Neural crest cell (in vitro differentiated cells): ENCODE results near the gene PTGR2. TPM values are rescaled to one million over a fixed set of nuclear protein-coding genes. Genes with fewer than 3 reads are reported as not detected.
"Not testable (repeated sequence)": the region's sequence is repeated elsewhere in the genome, so short reads cannot be mapped to it uniquely, and the experiment has no call there.

Source experiments
- DNase-seq: peaks from one replicate; pipeline ENCODE4 v3.0.0; 2021; ENCODE audit warnings: low read depth, mixed read lengths, low spot score
- H3K27ac Mint-ChIP-seq: one replicate; pipeline ENCODE4 v1.8.0; 2021; ENCODE audit warnings: mild to moderate bottlenecking, mixed read lengths; ENCODE audit not compliant: unreplicated experiment
- H3K27me3 Mint-ChIP-seq: 2 replicates; pipeline ENCODE4 v1.8.0; 2021; ENCODE audit warnings: low read depth, mild to moderate bottlenecking, mixed read lengths
- H3K36me3 Mint-ChIP-seq: 2 replicates; pipeline ENCODE4 v1.8.0; 2021; ENCODE audit warnings: low read depth, mild to moderate bottlenecking, mixed read lengths
- H3K4me1 Mint-ChIP-seq: 2 replicates; pipeline ENCODE4 v1.8.0; 2021; ENCODE audit warnings: mixed read lengths
- H3K4me3 Mint-ChIP-seq: one replicate; pipeline ENCODE4 v1.8.0; 2021; ENCODE audit warnings: mild to moderate bottlenecking, mixed read lengths
- H3K9me3 Mint-ChIP-seq: 2 replicates; pipeline ENCODE4 v1.8.0; 2021; ENCODE audit warnings: mixed read lengths
- total RNA-seq: library from RNA; stranded (reverse); gene quantifications from 2 replicates; pipeline ENCODE4 v1.2.1, GENCODE V29; 2021
- TF ChIP-seq, protein P1 (sequence below): fragments of 200-600 bp; sonication (generic); conservative IDR thresholded peaks from 2 replicates; pipeline ENCODE4 v1.5.0; 2021; ENCODE audit warnings: antibody characterized with exemption, mild to moderate bottlenecking

Gene PTGR2
- total RNA-seq, 1 donor from 2014 or later: 6.0 TPM

DNA sequence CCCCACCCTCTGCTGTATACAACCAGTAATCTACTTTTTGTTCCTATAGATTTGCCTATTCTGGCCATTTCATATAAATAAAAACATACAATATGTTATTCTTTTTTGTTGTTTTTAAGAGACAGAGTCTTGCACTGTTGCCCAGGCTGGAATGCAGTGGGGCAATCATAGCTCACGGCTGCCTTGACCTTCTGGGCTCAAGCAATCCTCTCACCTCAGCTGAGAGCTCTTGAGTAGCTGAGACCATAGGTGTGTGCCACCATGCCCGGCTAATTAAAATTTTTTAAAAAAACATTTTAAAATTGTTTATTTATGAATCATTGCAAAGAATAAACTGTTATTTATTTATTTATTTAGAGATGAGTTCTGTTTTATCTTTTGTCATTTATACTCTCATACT is 11.6 kb downstream of the PTGR2 start:
- Mint-ChIP-seq H3K4me3 (no peak overlapping the region), H3K4me1 (no peaks in the 10 kb centered on the region), H3K27me3 (no peaks in the 10 kb centered on the region), H3K27ac (no peak overlapping the region), H3K36me3 (no peaks in the 10 kb centered on the region), H3K9me3 (no peaks in the 10 kb centered on the region)
- TF ChIP-seq, protein P1, sequence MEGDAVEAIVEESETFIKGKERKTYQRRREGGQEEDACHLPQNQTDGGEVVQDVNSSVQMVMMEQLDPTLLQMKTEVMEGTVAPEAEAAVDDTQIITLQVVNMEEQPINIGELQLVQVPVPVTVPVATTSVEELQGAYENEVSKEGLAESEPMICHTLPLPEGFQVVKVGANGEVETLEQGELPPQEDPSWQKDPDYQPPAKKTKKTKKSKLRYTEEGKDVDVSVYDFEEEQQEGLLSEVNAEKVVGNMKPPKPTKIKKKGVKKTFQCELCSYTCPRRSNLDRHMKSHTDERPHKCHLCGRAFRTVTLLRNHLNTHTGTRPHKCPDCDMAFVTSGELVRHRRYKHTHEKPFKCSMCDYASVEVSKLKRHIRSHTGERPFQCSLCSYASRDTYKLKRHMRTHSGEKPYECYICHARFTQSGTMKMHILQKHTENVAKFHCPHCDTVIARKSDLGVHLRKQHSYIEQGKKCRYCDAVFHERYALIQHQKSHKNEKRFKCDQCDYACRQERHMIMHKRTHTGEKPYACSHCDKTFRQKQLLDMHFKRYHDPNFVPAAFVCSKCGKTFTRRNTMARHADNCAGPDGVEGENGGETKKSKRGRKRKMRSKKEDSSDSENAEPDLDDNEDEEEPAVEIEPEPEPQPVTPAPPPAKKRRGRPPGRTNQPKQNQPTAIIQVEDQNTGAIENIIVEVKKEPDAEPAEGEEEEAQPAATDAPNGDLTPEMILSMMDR: no peak
- DNase-seq: no peak

DNA sequence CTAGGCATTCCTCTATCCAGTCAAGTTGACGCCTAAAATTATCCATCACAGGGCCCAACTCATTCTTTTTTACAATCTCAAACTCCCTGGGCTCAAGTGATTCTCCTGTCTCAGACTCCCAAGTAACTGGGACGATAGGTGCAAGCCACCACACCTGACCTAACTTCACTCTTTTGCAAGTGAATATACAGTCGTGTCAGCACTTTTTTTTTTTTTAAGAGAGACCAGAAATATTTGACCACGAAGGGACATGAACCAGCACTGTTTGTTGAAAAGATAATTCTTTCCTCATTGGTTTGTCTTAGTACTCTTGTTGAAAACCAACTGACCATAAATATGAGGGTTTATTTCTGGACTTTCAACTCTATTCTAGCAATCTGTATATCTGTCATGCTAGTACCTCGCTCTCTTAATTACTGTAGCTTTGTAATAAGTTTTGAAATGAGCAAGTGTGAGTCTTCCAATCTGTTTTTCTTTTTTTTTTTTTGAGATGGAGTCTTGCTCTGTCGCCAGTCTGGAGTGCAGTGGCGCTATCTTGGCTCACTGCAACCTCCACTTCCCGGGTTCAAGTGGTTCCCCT is 14.0 kb downstream of the PTGR2 start:
- Mint-ChIP-seq H3K27me3 (no peaks in the 10 kb centered on the region), H3K9me3 (no peaks in the 10 kb centered on the region), H3K36me3 (no peaks in the 10 kb centered on the region), H3K4me3 (no peak overlapping the region), H3K27ac (no peak overlapping the region), H3K4me1 (no peaks in the 10 kb centered on the region)
- TF ChIP-seq, protein P1: no peak
- no peak for DNase-seq

DNA sequence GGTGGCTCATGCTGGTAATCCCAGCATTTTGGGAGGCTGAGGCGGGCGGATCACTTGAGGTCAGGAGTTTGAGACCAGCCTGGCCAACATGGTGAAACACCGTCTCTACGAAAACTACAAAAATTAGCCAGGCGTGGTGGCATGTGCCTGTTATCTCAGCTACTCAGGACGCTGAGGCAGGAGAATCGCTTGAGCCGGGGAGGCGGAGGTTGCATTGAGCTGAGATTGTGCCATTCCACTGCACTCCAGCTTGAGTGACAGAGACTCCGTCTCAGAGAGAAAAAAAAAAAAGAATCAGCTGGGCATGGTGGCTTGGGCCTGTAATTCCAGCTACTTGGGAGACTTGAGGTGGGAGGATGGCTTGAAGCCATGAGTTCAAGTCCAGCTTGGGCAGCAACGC is 18.1 kb downstream of the PTGR2 start:
- DNase-seq, H3K4me1 Mint-ChIP-seq, H3K36me3 Mint-ChIP-seq, H3K4me3 Mint-ChIP-seq, H3K27me3 Mint-ChIP-seq, H3K9me3 Mint-ChIP-seq, H3K27ac Mint-ChIP-seq: not testable (repeated sequence)

DNA sequence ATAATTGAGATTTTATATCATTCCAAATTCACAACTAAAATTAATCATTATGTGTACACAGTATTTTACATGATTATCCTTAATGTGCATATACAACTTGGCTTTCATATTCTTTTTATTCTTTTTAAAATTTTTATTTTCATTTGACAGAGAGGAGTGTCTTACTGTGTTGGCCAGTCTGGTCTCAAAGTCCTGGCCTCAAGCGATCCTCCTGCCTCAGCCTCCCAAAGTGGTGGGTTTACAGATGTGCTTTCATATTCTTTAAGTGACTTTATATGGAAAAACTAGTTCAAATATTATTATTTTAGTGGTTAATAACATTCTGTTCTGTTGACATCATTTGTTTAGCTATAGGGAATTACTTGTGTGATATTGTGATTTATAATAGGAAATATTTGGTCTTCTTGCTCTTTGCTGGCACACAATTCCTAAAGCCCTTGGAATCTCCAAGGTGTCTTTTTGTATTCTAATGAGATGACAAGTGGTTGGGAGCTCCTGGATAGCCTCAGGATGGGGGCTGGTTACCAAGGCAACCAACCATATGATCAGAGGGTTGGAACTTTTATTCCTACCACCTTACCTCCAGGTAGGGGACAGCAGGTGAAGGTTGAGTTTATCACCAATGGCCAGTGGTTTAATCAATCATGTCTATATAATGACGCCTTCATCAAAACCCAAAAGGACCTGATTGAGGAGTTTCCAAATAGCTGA is 19.0 kb downstream of the PTGR2 start:
- Mint-ChIP-seq H3K9me3 (no peaks in the 10 kb centered on the region), H3K4me3 (no peak overlapping the region), H3K4me1 (no peaks in the 10 kb centered on the region), H3K36me3 (no peaks in the 10 kb centered on the region), H3K27me3 (no peaks in the 10 kb centered on the region), H3K27ac (no peak overlapping the region)
- DNase-seq: no peak
- TF ChIP-seq, protein P1: no peak

DNA sequence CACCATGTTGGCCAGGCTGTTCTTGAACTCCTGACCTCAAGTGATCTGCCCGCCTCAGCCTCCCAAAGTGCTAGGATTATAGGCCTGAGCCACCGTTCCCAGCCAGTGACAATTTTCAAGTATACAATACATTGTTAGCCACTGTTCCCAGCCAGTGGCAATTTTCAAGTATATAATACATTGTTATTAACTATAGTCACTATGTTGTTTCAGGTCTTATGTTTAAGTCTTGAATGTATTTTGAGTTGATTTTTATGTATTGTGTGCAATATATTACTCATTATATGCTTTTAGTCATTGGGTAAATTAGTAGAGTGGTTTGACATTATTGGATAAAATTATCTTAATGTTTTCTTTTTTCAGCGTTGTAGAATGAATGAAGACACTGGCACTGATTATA is 22.0 kb downstream of the PTGR2 start:
- Mint-ChIP-seq H3K4me3 (no peak overlapping the region), H3K27ac (no peak overlapping the region), H3K36me3 (no peaks in the 10 kb centered on the region), H3K4me1 (no peaks in the 10 kb centered on the region), H3K27me3 (no peaks in the 10 kb centered on the region), H3K9me3 (no peaks in the 10 kb centered on the region)
- DNase-seq: no peak
- TF ChIP-seq, protein P1: no peak

DNA sequence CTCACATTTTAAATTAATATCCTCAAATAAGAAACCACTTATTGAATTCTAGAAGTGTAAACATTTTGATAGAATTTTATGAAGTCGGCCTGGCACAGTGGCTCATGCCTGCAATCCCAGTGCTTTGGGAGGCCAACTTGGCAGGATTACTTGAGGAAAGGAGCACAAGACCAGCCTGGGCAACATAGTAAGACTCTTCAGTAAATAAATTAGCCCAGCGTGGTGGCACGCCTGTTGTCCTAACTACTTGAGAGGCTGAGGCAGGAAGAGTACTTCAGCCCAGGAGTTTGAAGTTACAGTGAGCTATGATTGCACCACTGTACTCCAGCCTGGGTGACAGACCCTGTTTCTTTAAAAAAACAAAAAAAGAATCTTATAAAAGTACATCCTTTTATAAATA is 26.2 kb downstream of the PTGR2 start:
- Mint-ChIP-seq H3K27me3 (no peaks in the 10 kb centered on the region), H3K4me1 (no peaks in the 10 kb centered on the region), H3K36me3 (no peaks in the 10 kb centered on the region), H3K9me3 (no peaks in the 10 kb centered on the region), H3K27ac (no peak overlapping the region), H3K4me3 (no peak overlapping the region)
- TF ChIP-seq, protein P1: no peak
- no peak for DNase-seq
